Heart left ventricle (tissue), 13 donors: ENCODE results near the gene PCK2.

Experiments
- CTCF ChIP-seq, 12 donors: fragments of 200-600 bp; sonication (generic) in 4 of 12; IDR thresholded peaks; one replicate each; pipeline versions ENCODE4 v1.5.0 to v1.8.0; 2018 to 2022; ENCODE audit warnings: antibody characterized with exemption in 12 of 12, mild to moderate bottlenecking in 5 of 12
- POLR2A ChIP-seq, 2 donors: fragments of 450-650 bp; IDR thresholded peaks; one replicate each; pipeline ENCODE4 v1.6.1; 2017; ENCODE audit warnings: antibody characterized with exemption in 2 of 2, mild to moderate bottlenecking in 2 of 2, moderate library complexity in 2 of 2
- donor health status: ischemic (EF 13 %, LVEDD 7.1; RV severe dilation, severe dysfunction).
- donor health status: DM: no; HTN: yes; CAD: no.
- donor health status: DM: no; HTN: no; CAD: no.
- donor health status: ischemic (EF 25% LVEDD 6.9; RV normal size, moderate dysfunction).
- donor health status: ischemic (EF 25% LVEDD 5.7; RV mildly dilated, moderate dysfunction).
- donor health status: ischemic (EF 35%, LVEDD 5.7; RV mildly dilated, moderate dysfunction).
- donor health status: nonischemic (EF 11% LVEDD 7.7; RV severe dilation, severe dysfunction).
- donor health status: DM: yes; HTN: yes; CAD: no.
- donor health status: PGD.
- donor health status: ischemic (EF 29% LVEDD 5.4; RV normal size, mild dysfunction).
- donor health status: nonischemic (EF 23%, LVEDD 6.1; RV moderate dilation, normal function).

GRCh38 chr14:24133735-24134134 lies 39.6 kb downstream of the PCK2 start:
- TF ChIP-seq CTCF (IDR thresholded peaks at IDR 0.05) (no peak), POLR2A (IDR thresholded peaks at IDR 0.05) (no peak)
